Astrocyte of the spinal cord (primary cell): Measurements from ENCODE around the gene RRAGC.
"Not testable (repeated sequence)": the region's sequence is repeated elsewhere in the genome, so short reads cannot be mapped to it uniquely, and the experiment has no call there.

Experiments used
- DNase-seq: peaks from one replicate; pipeline ENCODE4 v3.0.0; 2011; ENCODE audit warnings: low read depth, low spot score
- H3K4me3 ChIP-seq: 2 replicates; pipeline ENCODE4 v1.5.1; 2011; ENCODE audit warnings: low read depth, mild to moderate bottlenecking, low read length, moderate library complexity
- in situ Hi-C: cut with HindIII; loops from 2 replicates; pipeline ENCODE4 v1.10.0; 2017; ENCODE audit warnings: low sequenced_read_pairs
- TF ChIP-seq, protein P1 (sequence below): IDR thresholded peaks from 2 replicates; pipeline ENCODE4 v1.5.1; 2012; ENCODE audit warnings: low read depth, mild to moderate bottlenecking, low read length, inconsistent platforms

The RRAGC gene

DNA sequence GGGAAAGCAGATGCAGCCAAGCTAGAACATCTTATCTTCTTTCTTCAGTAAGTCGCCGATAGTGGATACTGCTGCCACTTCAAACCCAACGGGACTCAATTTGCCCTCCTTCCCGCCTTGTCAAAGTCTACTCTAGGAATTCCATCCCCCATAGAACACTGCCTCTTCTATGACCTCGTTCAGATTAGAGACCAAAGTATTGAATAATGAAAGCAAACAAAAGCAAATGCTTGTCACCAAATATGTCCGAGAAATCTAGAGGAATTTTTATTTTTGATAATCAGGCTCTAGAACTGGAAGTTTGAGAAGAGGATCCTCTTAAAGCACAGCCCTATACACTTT is 853 bp upstream of the RRAGC start:
- H3K4me3 ChIP-seq = peak overlapping the region; percentile 87
- peak; percentile 20 for DNase-seq
- in situ Hi-C loops = no loop called here
- TF ChIP-seq, protein P1, sequence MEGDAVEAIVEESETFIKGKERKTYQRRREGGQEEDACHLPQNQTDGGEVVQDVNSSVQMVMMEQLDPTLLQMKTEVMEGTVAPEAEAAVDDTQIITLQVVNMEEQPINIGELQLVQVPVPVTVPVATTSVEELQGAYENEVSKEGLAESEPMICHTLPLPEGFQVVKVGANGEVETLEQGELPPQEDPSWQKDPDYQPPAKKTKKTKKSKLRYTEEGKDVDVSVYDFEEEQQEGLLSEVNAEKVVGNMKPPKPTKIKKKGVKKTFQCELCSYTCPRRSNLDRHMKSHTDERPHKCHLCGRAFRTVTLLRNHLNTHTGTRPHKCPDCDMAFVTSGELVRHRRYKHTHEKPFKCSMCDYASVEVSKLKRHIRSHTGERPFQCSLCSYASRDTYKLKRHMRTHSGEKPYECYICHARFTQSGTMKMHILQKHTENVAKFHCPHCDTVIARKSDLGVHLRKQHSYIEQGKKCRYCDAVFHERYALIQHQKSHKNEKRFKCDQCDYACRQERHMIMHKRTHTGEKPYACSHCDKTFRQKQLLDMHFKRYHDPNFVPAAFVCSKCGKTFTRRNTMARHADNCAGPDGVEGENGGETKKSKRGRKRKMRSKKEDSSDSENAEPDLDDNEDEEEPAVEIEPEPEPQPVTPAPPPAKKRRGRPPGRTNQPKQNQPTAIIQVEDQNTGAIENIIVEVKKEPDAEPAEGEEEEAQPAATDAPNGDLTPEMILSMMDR = no peak

DNA sequence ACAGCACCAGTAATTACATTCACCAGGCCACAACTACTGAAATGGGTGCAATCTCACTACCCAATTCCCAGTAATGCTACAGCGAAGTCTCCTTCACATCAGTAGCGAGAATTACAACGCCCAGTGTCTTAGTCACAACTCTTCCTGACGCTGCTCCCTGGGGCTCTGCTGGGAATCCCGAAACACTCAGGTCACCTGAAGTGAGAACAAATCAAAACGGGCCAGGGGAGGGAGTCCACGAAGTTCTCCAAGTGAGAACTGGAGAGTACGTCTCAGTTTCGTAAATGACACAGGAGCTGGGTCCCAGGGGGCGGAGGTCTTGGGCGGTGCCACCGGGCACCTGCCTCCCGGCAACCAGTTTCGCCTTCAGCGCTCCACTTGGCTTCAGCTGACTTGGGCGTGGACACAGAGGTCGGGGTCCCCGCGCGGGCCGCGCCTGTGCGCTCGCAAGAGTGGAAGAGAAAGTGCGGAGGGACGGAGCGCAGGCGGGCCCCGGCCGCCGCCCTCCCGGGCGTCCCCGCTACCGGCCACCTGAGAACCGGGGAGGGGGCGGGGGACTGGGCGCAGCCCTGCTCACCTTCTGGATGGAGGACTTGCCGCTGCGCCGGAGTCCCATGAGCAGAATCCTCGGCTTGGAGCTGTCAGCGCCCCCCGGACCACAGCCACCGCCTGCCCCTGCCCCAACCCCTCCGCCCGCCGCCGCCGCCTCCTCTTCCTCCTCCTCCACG is 575 bp downstream of the RRAGC start:
- in situ Hi-C loops = no loop called here
- peak overlapping the region; percentile 90 for H3K4me3 ChIP-seq
- peak; percentile 57 for DNase-seq
- TF ChIP-seq, protein P1 = no peak

DNA sequence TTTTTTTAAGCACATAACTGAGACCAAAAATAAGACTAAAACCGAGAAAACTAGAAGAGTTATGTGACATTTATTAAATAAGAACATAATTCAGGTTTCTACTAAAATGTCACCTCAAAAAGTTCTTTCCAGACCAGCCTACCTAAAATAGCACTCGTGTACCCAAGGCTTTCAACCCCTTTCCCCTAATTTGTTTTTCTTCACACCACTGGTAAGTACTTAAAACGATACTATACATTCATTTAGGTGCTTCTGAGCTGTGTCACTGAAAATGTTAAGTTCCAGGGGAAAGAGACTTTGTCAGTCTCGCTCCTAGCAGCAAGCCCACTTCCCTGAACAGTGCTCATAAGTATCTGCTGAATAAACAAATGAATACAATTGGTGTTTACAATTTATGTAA is 6.8 kb downstream of the RRAGC start:
- DNase-seq = no peak
- H3K4me3 ChIP-seq = no peak overlapping the region
- in situ Hi-C loops = no loop called here
- TF ChIP-seq, protein P1 = no peak

DNA sequence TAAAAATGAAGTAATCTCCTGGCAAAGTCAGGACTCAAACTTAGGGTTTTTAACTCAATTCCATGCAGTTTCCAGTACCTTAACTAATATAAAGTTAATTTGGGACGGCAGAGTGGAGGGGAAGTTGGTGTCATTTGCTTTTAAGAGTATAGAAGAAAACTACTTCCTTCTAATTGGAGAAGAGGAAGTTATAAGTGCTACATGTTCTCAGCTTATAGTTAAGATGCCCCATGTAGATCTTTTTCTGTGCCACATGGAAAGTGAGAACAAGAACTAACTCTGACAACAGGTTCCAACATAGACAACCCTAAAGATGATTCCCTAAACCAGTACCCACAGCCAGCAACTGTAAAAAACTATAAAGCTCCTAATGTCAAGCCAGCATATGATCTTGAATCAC is 11.5 kb downstream of the RRAGC start:
- no peak for DNase-seq
- TF ChIP-seq, protein P1 = no peak
- in situ Hi-C loops = no loop called here
- no peak overlapping the region for H3K4me3 ChIP-seq

DNA sequence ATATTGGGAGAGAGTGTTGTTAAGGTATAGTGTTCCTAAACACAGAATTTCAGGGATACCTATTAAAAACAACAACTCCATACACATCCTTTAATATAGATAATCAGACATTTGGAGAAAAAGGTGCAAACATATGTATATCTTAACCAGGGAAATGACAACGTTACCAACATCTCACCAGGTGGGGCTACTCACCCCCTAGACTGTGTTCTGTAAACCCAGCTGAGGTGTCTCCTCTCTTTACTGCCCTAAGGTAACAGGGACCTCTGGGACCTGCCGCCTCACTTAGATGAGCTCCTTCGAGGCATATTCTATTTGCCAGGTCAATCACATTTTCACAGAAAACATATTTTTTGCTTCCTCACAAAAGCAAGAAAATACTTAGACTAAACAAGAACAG is 13.4 kb downstream of the RRAGC start:
- TF ChIP-seq, protein P1 = no peak
- in situ Hi-C loops = no loop called here
- no peak for DNase-seq
- no peak overlapping the region for H3K4me3 ChIP-seq

DNA sequence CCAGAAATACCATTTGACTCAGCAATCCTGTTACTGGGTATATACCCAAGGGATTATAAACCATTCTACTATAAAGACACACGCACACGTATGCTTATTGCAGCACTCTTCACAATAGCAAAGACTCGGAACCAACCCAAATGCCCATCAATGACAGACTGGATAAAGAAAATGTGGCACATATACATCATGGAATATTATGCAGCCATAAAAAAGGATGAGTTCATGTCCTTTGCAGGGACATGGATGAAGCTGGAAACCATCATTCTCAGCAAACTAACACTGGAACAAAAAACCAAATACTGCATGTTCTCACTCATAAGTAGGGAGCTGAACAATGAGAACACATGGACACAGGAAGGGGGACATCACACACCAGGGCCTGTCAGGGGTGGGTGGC is 14.5 kb downstream of the RRAGC start:
- H3K4me3 ChIP-seq, in situ Hi-C loops, DNase-seq: not testable (repeated sequence)

DNA sequence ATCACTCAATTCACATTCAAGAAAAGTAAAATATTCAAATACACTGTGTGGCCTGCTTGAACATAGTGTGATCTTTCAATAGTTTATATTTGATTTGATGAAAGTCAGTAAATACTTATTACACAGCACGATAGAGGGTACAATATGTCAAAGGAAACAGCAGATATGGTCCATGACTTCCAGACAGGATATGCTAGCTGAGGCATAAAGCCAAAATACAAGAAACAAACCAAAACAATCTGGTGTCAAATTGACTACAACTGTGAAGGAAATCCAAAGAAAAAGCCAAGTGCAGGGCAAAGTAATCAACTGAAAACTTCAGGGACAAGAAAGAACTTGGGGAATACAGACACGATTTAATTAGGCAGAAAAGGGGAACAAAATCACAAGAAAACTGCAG is 19.3 kb downstream of the RRAGC start:
- no peak overlapping the region for H3K4me3 ChIP-seq
- DNase-seq = no peak
- in situ Hi-C loops = no loop called here
- TF ChIP-seq, protein P1 = no peak
